Measurements from ENCODE around the gene PJA2.
"Not testable (repeated sequence)": the region's sequence is repeated elsewhere in the genome, so short reads cannot be mapped to it uniquely, and the experiment has no call there.

Gene PJA2

DNA sequence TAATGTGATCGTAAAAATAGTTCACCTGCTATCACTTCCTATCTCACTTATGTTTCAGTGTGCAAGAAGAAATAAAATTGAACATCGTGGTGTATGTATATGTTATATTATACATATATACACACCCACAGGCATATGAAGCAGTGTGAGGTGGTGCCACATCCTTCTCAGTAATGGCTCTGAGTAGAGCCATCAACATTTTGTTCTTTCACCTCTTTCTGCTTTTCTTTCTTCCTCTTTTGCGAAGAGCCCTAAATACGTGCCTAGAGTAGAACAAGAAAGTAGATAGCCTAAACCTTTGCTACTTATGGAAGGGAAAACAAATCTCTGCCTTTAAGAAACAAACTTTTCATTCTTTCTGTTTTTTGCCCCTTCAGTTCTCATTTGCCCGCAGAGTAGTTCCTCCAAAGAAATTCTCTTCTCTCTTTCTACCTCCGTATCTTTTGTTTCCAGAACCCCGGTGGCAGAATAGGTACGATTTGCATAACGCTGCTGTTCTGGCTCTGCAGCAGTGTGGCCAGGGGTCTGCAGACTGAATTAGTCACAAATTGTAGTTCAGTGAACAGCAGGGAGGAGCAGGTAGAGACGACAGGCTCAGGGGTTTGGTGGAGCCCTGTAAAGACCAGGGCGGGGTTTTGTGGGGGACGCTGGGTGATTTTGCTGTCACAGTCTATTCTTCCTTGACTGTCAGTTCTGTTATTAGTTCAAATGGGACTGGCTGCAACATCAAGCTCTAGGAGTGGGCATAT, 40.5 kb upstream of the PJA2 start:
- TF ChIP-seq, protein P1, sequence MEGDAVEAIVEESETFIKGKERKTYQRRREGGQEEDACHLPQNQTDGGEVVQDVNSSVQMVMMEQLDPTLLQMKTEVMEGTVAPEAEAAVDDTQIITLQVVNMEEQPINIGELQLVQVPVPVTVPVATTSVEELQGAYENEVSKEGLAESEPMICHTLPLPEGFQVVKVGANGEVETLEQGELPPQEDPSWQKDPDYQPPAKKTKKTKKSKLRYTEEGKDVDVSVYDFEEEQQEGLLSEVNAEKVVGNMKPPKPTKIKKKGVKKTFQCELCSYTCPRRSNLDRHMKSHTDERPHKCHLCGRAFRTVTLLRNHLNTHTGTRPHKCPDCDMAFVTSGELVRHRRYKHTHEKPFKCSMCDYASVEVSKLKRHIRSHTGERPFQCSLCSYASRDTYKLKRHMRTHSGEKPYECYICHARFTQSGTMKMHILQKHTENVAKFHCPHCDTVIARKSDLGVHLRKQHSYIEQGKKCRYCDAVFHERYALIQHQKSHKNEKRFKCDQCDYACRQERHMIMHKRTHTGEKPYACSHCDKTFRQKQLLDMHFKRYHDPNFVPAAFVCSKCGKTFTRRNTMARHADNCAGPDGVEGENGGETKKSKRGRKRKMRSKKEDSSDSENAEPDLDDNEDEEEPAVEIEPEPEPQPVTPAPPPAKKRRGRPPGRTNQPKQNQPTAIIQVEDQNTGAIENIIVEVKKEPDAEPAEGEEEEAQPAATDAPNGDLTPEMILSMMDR (IDR thresholded peaks at IDR 0.05; ENCODE audit: low read depth, low read length): no peak
- H3K4me3 ChIP-seq (ENCODE audit: low read depth, low read length): no peak overlapping the region

DNA sequence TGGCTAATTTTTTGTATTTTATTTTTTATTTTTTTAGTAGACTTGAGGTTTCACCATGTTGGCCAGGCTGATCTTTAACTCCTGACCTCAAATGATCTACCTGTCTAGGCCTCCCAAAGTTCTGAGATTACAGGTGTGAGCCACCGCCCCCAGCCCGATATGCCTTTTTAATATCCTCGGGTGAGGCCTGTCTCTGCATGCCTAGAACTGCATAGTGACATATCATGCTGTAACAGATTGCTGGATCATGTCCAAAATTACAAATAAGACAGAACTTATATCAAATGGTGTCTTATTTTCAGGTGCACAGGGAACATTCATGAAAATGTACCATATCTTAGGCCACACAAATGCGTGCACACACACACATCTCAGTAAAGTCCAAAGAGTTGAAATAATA, 39.1 kb upstream of the PJA2 start:
- no peak overlapping the region for H3K4me3 ChIP-seq (ENCODE audit: low read depth, low read length)
- TF ChIP-seq, protein P1 (IDR thresholded peaks at IDR 0.05; ENCODE audit: low read depth, low read length): no peak

DNA sequence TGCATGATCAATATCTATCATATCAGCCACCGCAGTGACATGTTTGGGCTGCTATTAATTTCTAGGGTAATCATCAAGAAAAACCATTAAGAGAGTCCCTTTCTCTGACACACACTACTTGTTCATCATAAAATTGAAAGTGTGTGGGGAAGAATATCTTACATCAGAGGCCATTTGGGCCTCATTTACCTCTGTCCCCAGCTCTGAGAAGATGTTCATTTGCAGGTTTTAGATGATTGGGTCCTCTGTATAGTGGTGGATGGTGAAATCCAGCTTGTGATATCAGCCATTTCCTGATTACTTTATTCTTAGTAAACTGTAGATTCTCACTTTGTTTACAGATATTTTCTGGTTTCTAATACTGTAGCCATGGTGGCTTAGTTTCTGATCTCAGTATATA, 29.8 kb upstream of the PJA2 start:
- no peak overlapping the region for H3K4me3 ChIP-seq (ENCODE audit: low read depth, low read length)
- TF ChIP-seq, protein P1 (IDR thresholded peaks at IDR 0.05; ENCODE audit: low read depth, low read length): no peak

DNA sequence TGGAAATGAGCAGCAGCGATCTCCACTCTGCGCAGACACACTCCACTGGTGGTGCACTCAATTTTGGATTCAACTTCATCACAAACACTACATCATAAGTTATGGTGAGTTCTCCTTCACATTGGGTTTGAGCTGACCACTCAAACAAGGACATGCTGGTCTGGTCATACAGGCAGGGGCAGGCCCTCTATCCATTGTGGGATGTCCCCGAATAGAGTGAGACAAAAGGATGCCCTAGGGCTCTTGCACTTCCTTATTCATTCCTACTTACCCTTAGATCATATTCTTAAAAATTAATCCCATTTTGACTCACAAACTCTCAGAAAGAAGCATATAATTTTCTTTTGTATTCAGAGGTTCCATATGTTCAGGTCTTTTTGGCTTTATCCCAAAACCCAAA, 16.3 kb upstream of the PJA2 start:
- no peak overlapping the region for H3K4me3 ChIP-seq (ENCODE audit: low read depth, low read length)
- TF ChIP-seq, protein P1 (IDR thresholded peaks at IDR 0.05; ENCODE audit: low read depth, low read length): no peak

DNA sequence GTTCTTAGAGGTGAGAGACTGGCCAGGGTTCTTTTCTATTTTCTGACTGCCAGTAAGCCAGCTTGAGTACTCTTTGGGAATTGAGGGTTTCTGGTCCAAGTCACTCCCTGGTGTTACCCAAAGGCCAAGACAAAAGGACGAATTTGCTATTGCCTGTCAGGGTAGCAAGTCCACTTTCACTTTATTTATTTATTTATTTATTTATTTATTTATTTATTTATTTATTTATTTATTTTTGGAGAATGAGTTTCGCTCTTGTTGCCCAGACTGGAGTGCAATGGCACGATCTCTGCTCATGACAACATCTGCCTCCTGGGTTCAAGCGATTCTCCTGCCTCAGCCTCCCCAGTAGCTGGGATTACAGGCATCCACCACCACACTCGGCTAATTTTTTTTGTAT, 15.7 kb upstream of the PJA2 start:
- not testable (repeated sequence) for H3K4me3 ChIP-seq (ENCODE audit: low read depth, low read length)

DNA sequence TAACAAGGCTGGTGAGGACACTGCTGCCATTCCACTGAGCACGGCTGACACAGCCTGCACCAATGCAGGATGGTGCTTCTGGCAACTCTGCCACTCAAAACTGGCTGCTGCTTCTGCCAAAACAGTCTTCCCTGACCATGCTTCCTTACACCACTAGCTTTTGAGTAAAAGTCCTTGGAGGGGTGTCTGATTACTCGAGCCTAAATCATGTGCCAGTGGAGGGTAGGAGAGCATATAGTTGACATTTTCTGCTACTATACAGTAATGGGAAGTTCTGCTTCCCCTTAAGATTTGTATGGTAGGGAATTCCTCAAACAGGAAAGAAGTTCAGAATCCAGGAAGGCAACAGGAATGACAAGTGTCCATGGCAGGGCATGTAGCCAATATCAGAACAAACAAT, 12.2 kb upstream of the PJA2 start:
- TF ChIP-seq, protein P1 (IDR thresholded peaks at IDR 0.05; ENCODE audit: low read depth, low read length): no peak
- H3K4me3 ChIP-seq (ENCODE audit: low read depth, low read length): no peak overlapping the region

DNA sequence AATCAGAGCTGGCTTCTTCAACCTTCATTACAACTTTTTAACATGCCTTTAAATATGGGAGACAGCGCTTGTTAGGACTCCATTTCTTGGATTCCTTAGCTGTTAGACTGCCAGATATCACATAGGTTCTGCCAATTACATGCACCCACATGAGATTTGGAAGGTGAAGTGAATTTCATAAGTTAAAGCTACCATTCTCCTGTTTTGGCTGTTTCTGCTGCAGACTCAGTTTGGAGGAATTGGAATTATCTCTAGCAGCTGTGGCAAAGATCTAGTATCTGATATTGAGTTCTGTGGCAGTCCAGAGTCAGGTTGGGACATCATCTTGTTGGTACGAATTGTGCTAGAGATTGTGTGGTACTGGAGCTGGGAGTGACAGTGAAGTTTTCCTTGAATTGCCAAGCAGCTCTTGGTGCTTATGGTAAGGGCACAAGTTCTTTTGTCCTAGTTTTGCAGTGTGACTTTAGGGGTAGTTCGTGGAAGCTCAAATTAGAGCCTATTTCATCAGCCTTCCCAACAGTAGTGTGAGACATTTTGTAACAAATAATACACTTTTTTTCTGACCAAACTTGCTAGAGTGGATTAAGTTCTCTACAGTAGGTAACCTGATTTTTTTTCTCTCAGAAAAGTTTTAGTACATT, 9.1 kb upstream of the PJA2 start:
- H3K4me3 ChIP-seq (ENCODE audit: low read depth, low read length): no peak overlapping the region
- TF ChIP-seq, protein P1 (IDR thresholded peaks at IDR 0.05; ENCODE audit: low read depth, low read length): no peak

Data from WI38 (cell line).